Measurements from ENCODE around the gene MTFP1. TPM values are rescaled to one million over a fixed set of nuclear protein-coding genes. Genes with fewer than 3 reads are reported as not detected.

The MTFP1 gene
- total RNA-seq, 1 donor from 2014 or later: 19.7 TPM

GRCh38 chr22:30385942-30386341 lies 39.6 kb upstream of the MTFP1 start:
- Histone ChIP-seq H3K9me3 (replicated peaks) (no peaks in the 10 kb centered on the region), H3K27ac (replicated peaks) (no peak overlapping the region), H3K4me3 (peak overlapping the region; percentile 73), H3K4me1 (peaks cover 22% of the 10 kb centered on the region), H3K27me3 (ENCODE audit: low read depth) (no peaks in the 10 kb centered on the region), H3K36me3 (no peaks in the 10 kb centered on the region)
- DNase-seq: no peak
- intact Hi-C loops (cut with micrococcal nuclease): loop anchor here (5.0 kb wide), 1 partner anchor 279 kb away; no protein-coding TSS in a partner anchor
- TF ChIP-seq, protein P1, sequence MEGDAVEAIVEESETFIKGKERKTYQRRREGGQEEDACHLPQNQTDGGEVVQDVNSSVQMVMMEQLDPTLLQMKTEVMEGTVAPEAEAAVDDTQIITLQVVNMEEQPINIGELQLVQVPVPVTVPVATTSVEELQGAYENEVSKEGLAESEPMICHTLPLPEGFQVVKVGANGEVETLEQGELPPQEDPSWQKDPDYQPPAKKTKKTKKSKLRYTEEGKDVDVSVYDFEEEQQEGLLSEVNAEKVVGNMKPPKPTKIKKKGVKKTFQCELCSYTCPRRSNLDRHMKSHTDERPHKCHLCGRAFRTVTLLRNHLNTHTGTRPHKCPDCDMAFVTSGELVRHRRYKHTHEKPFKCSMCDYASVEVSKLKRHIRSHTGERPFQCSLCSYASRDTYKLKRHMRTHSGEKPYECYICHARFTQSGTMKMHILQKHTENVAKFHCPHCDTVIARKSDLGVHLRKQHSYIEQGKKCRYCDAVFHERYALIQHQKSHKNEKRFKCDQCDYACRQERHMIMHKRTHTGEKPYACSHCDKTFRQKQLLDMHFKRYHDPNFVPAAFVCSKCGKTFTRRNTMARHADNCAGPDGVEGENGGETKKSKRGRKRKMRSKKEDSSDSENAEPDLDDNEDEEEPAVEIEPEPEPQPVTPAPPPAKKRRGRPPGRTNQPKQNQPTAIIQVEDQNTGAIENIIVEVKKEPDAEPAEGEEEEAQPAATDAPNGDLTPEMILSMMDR (IDR thresholded peaks at IDR 0.05; ENCODE audit: borderline replicate concordance): no peak

GRCh38 chr22:30386608-30386959 lies 39.0 kb upstream of the MTFP1 start:
- Histone ChIP-seq H3K9me3 (replicated peaks) (no peaks in the 10 kb centered on the region), H3K27ac (replicated peaks) (peak overlapping the region; percentile 85), H3K27me3 (ENCODE audit: low read depth) (no peaks in the 10 kb centered on the region), H3K4me1 (peaks cover 22% of the 10 kb centered on the region), H3K36me3 (no peaks in the 10 kb centered on the region), H3K4me3 (peak overlapping the region; percentile 73)
- intact Hi-C loops (cut with micrococcal nuclease): loop anchor here (5.0 kb wide), 1 partner anchor 279 kb away; no protein-coding TSS in a partner anchor
- TF ChIP-seq, protein P1 (IDR thresholded peaks at IDR 0.05; ENCODE audit: borderline replicate concordance): no peak
- DNase-seq: no peak

- H3K27ac ChIP-seq (replicated peaks): peak within 1 kb of the TSS; percentile 85
- peaks cover 22% of the 10 kb centered on the region for H3K4me1 ChIP-seq
- H3K4me3 ChIP-seq: peak within 1 kb of the TSS; percentile 73
- H3K9me3 ChIP-seq (replicated peaks): no peaks in the 10 kb centered on the region
- H3K27me3 ChIP-seq (ENCODE audit: low read depth): peaks cover under 1% of the 10 kb centered on the region
- intact Hi-C loops (cut with micrococcal nuclease): loop anchor here (5.0 kb wide), 1 partner anchor 280 kb away; no protein-coding TSS in a partner anchor
- TF ChIP-seq, protein P1 (IDR thresholded peaks at IDR 0.05; ENCODE audit: borderline replicate concordance): peak; percentile 95
- peak; percentile 84 for DNase-seq
- H3K36me3 ChIP-seq: no peaks in the 10 kb centered on the region
Measured at GRCh38 chr22:30386960-30387827, 38.4 kb upstream of the MTFP1 start, which contains the start of gene RNF215. Gene RNF215, minus strand, starts transcription at chr22:30387411. Its CDS starts 98 bp downstream, at chr22:30387313.

DNA sequence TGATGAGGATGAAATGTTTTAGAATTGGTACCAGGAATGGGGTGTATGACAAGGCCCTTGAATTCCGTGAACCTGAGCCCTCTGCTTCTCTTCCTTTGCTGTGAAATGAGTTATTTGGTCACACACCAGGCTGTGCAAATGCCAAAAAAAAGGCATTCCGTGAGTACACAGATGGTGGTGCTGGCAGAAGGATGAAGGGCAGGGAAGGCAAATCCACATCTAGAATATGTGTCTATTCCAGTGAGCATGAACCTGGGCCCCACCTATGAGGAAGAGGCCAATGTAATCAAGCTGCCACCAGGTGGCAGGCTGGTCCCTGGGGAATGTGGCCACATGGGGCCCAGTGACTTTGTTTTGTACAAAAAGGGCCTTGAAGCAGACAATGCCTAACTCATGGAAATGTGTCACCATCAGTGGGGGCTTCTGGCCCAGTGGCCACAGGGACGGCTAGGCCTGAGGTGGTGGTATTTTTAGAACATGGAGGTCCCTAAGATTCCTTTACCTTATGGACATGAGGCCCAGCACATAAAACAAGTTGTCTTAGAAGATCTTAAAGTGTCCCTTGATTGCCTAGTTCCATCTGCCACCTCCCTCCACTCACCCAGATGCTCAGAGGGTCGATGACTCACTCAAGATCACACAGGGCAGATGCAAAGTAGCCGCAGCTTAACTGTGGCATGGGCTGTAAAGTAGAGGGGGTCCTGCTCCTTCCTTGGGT lies 34.4 kb upstream of the MTFP1 start:
- Histone ChIP-seq H3K4me3 (no peak overlapping the region), H3K9me3 (replicated peaks) (no peaks in the 10 kb centered on the region), H3K36me3 (no peaks in the 10 kb centered on the region), H3K27ac (replicated peaks) (no peak overlapping the region), H3K4me1 (peaks cover 11% of the 10 kb centered on the region), H3K27me3 (ENCODE audit: low read depth) (peaks cover 39% of the 10 kb centered on the region)
- TF ChIP-seq, protein P1 (IDR thresholded peaks at IDR 0.05; ENCODE audit: borderline replicate concordance): peak; percentile 74
- intact Hi-C loops (cut with micrococcal nuclease): no loop called here
- DNase-seq: peak; percentile 33

DNA sequence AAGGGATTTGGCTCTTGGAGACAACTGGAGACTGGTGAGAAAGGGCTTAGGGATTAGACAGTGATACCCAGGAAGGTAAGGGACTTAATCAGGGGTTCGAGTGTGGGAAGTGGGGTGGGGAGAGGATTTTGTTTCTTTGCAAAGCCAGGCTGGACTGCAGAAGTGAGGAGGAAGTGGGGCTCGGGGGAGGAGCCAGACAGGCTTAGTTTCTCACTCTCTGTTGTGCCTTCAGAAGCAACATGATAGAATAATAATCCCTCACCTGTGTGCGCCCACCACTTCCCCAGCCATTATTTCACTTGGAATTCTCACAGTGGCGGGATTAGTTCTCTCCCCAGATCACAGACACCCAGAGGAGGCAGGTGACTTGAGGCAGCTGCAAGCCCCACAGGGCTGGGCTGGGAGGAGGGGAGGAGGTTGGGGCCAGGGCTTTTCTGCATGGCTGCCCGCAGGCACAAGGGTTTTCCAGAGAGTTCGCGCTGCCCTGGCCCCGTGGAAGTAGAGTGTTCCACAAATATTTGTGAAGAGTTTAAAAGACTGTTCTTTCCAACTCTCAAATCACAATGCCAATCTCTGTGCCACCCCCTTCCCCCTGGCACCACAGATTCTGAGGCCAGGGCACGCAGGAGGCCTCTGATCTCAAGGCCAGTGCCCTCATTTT lies 32.8 kb upstream of the MTFP1 start:
- intact Hi-C loops (cut with micrococcal nuclease): no loop called here
- DNase-seq: no peak

More for the DNA sequence above, 32.8 kb upstream of the MTFP1 start:
- Histone ChIP-seq H3K36me3 (no peaks in the 10 kb centered on the region), H3K4me3 (no peak overlapping the region), H3K9me3 (replicated peaks) (no peaks in the 10 kb centered on the region), H3K27me3 (ENCODE audit: low read depth) (peaks cover 55% of the 10 kb centered on the region), H3K27ac (replicated peaks) (no peak overlapping the region), H3K4me1 (peaks cover 17% of the 10 kb centered on the region)
- TF ChIP-seq, protein P1 (IDR thresholded peaks at IDR 0.05; ENCODE audit: borderline replicate concordance): no peak
